HG03469 (cell line): ENCODE measurements around the gene PRPF6.

Experiments used
- ATAC-seq: cut with Tn5 transposase; IDR thresholded peaks from one replicate; pipeline ENCODE4 v1.9.1; 2021; ENCODE audit warnings: mild to moderate bottlenecking, moderate library complexity, moderate number of reproducible peaks; ENCODE audit not compliant: unreplicated experiment

PRPF6 gene

GRCh38 chr20:64074184-64074789 is 93.4 kb downstream of the PRPF6 start:
- no peak for ATAC-seq

- no peak for ATAC-seq
These were observed 94.0 kb downstream of the PRPF6 start for GRCh38 chr20:64074963-64075362.

GRCh38 chr20:64075556-64075955 is 94.6 kb downstream of the PRPF6 start:
- ATAC-seq = no peak

GRCh38 chr20:64076061-64076997 is 95.4 kb downstream of the PRPF6 start:
- no peak for ATAC-seq

GRCh38 chr20:64077094-64077493 is 96.2 kb downstream of the PRPF6 start:
- no peak for ATAC-seq

GRCh38 chr20:64077541-64077875 is 96.6 kb downstream of the PRPF6 start:
- ATAC-seq = no peak

- ATAC-seq = no peak
These were observed 97.1 kb downstream of the PRPF6 start for GRCh38 chr20:64077876-64078551.

GRCh38 chr20:64078934-64079272 is 98.0 kb downstream of the PRPF6 start:
- no peak for ATAC-seq

GRCh38 chr20:64079273-64080012 is 98.5 kb downstream of the PRPF6 start, which contains the start of gene RGS19:
Gene RGS19 (minus strand): TSS chr20:64079518. CDS start chr20:64076886, 2,632 bp downstream.
- ATAC-seq = no peak

GRCh38 chr20:64080013-64080812 is 99.3 kb downstream of the PRPF6 start, which contains the start of gene OPRL1:
Gene OPRL1 (plus strand): TSS chr20:64080082. CDS start chr20:64092721, 12,639 bp downstream.
- no peak for ATAC-seq

- no peak for ATAC-seq
These were observed 100.1 kb downstream of the PRPF6 start for GRCh38 chr20:64080813-64081623.

- ATAC-seq = no peak
These were observed 100.7 kb downstream of the PRPF6 start for GRCh38 chr20:64081624-64081964.

GRCh38 chr20:64082126-64082731 is 101.3 kb downstream of the PRPF6 start:
- no peak for ATAC-seq
